GM19324 (cell line): ENCODE data around the gene FBLN1.

Experiments
- ATAC-seq: cut with Tn5 transposase; IDR thresholded peaks from one replicate; pipeline ENCODE4 v1.9.1; 2021; ENCODE audit warnings: mild to moderate bottlenecking, moderate library complexity; ENCODE audit not compliant: unreplicated experiment, low FRiP score

FBLN1 gene

DNA sequence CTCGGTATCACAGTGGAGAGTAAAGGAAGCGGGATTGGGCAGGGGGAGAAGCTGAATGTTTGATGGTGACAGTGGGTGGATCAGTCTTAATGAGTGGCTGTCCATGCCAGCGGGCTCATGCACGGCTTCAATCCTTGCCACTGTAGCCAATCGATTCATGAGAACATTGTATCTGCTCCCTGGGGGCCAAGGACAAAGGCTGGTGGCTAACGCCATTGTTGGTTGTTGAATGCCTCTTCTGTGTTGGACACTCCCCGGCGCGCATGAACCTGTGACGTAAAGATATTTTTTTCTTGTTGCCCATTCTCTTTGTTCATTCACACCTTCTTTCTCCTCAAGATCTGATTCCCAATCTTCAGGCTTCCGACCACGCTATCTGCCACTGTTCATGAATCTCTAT is 148.0 kb downstream of the FBLN1 start:
- no peak for ATAC-seq
